ENCODE measurements around the gene FLCN.
"Not testable (repeated sequence)": the region's sequence is repeated elsewhere in the genome, so short reads cannot be mapped to it uniquely, and the experiment has no call there.

FLCN gene

GRCh38 chr17:17206913-17207335 is 30.0 kb downstream of the FLCN start:
- DNase-seq (ENCODE audit: low read depth): no peak

GRCh38 chr17:17206124-17206912 is 30.6 kb downstream of the FLCN start, which contains the start of gene PLD6:
Gene PLD6, minus strand, starts transcription at chr17:17206333. Its CDS starts 47 bp downstream, at chr17:17206286.
- peak; percentile 90 for DNase-seq (ENCODE audit: low read depth)

GRCh38 chr17:17205368-17206123 is 31.4 kb downstream of the FLCN start:
- peak; percentile 38 for DNase-seq (ENCODE audit: low read depth)

- DNase-seq (ENCODE audit: low read depth): no peak
Measured at GRCh38 chr17:17204635-17205231, 32.2 kb downstream of the FLCN start.

GRCh38 chr17:17204041-17204591 is 32.9 kb downstream of the FLCN start:
- DNase-seq (ENCODE audit: low read depth): no peak

DNA sequence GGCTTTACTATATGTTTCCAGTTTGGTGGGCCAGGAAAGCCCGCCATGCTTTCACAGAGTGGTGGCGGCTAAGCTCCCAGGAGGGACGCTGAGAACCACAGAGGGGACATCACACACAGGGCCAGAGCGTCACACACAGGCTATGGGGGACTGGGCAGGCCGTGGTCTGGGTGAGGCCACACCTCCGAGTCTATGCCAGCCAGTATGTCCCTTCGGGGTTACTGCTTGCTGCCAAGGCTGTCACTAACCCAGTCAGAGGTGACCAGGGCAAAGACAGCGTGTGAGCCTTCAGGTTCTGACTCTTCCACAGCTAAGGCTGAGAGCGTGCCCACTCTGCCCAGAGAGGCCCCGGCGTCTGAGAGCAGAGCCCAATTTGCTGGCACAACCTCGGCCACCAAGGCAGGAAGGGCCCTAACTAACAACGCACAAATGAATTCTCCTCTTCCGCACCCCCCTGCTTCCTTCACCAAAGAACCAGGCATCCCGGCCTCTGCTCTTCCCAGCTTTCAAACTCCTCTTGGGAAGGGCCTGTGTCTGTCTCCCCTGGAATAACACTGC is 33.7 kb downstream of the FLCN start:
- no peak for DNase-seq (ENCODE audit: low read depth)

- DNase-seq (ENCODE audit: low read depth): no peak
Measured at GRCh38 chr17:17201907-17202306, 35.1 kb downstream of the FLCN start.

DNA sequence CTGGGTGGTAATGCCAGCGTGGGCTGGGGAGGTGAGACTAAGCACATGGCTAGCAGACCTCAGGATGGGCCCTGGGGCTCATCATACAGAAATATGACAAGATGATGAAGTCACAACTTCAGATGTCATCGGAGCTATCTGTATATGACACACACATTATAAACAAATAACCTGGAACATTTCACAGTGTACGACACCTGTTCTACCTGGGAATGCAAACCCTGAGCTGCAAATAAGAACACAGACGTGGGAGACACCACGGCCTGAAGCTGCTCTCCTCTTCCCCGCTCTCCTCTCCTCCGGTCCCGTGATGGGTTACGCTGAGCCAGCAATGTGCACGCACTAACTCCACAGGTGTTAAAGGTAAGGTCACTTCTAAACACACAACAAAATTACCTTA is 35.7 kb downstream of the FLCN start:
- no peak for DNase-seq (ENCODE audit: low read depth)

GRCh38 chr17:17200831-17201230 is 36.1 kb downstream of the FLCN start:
- DNase-seq (ENCODE audit: low read depth): no peak

DNA sequence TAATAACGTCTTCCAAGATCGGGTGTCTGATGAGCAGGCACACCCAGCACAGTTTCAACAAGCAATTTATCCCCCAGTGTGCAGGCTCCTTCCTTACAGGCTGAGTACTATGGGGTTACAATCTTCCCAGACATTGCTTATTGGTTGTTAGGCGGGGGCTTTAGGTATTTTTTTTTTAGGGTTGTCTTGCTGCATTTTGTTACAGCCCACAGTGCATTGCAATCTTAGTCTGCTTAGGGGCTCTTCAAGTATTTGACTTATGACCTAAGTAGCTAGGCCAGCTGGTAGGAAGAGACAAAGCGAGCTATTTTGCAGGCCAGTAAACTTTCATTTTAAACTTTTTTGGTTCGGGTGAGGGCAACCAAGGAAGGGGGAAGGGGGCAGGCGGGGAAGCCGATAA is 36.7 kb downstream of the FLCN start:
- DNase-seq (ENCODE audit: low read depth): no peak

DNA sequence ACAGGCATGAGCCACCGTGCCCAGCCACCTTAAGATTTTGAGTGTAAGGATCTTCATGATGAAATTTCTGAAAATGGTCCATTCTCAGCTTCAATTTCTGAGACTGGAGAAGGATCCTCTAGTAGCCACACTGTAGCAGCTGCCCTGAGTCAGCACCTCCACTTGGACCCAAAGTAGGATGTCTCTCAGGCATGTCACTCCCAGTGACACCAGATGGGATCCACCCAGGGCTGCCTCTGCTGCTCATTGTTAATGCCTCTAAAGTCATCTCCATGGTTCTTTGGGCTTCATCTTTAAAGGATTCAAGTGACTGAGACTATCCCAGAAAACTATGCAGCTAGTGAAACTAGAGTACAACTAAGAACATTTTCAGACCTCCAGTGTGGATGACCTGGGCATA is 38.7 kb downstream of the FLCN start:
- DNase-seq (ENCODE audit: low read depth): no peak

DNA sequence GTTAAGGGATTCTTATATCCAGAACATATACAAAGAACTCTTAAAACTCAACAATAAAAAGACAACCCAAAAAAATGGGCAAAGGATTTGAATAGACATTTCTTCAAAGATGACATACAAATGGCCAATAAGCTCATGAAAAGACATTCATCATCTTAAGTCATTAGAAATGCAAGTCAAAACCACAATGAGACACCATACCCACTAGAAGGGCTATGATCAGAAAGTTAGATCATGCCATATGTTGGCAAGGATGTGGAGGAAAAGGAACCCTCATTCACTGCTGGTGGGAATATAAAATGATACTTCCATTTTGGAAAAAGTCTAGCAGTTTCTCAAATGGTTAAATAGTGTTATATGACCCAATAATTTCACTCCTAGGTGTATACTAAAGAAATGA is 40.2 kb downstream of the FLCN start:
- no peak for DNase-seq (ENCODE audit: low read depth)

DNA sequence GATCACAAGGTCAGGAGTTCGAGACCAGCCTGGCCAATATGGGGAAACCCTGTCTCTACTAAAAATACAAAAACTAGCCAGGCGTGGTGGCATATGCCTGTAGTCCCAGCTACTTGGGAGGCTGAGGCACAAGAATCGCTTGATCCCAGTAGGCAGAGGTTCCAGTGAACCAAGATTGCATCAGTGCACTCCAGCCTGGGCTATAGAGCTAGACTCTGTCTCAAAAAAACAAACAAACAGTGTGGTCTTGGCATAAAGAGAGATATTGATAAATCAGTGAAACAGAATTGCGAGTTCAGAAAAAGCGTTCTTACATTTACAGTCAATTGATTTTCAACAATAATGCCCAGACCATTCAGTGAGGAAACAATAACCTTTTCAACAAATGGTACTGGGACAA is 41.5 kb downstream of the FLCN start:
- not testable (repeated sequence) for DNase-seq (ENCODE audit: low read depth)

GRCh38 chr17:17191961-17192381 is 45.0 kb downstream of the FLCN start:
- DNase-seq (ENCODE audit: low read depth): no peak

- no peak for DNase-seq (ENCODE audit: low read depth)
Measured at GRCh38 chr17:17191346-17191792, 45.6 kb downstream of the FLCN start.

DNA sequence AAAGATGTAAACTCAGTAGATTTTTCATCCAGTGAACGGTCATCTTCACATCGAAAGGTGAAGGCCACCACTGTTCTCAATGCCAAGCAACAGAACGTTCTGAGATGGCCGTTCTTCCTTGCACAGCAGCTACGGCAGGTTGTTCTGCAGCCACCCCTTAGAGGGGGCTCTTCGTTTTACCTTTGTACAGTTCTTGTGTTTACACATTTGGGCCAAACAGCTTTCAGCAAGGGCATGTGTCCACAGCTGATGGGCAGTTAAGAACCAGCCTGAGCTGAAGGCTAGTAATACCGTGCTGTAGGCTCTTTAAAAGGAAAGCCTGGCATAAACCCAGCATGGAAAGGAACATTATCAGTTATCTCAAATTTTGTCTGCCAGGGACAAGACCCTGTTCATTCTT is 46.8 kb downstream of the FLCN start:
- no peak for DNase-seq (ENCODE audit: low read depth)

- DNase-seq (ENCODE audit: low read depth): no peak
Measured at GRCh38 chr17:17189559-17189958, 47.4 kb downstream of the FLCN start.

DNA sequence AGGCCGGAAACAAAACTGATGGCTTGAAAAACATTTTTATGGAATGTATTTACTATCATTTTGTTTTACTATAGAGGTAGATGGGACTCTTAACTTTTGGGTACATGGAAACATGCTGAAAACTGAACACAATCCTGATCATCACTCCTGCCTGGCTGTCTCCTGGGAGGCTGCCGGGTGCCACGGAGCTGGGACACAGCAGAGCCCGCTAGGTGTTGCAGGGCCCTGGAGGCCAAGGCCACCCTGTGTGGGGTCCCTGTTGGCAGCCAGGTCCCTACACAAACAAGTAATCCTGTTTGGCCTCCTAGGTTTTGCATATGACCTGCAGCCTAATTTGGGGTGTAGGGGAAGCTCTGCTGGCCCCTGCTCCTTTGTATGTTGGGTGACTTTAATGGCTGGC is 48.4 kb downstream of the FLCN start:
- no peak for DNase-seq (ENCODE audit: low read depth)

GRCh38 chr17:17186551-17187505 is 50.1 kb downstream of the FLCN start:
- DNase-seq (ENCODE audit: low read depth): no peak

- DNase-seq (ENCODE audit: low read depth): no peak
Measured at GRCh38 chr17:17186051-17186450, 50.9 kb downstream of the FLCN start.

Measured in T follicular helper cell (primary cell).